Stimulated activated memory B cell treated with anti-CD40 and anti-IgM and Interleukin-4, amounts not matched to agents 10 μg/mL and 1 μg/mL and 100 μg/mL, for 72 hours (primary cell): ENCODE measurements around the gene SH3BP4.

Source experiments
- ATAC-seq: fragments of 150-1000 bp; cut with Tn5 transposase; 2 replicates; pipeline ENCODE4 v1.10.0; 2021
- H3K27ac Mint-ChIP-seq: one replicate; pipeline ENCODE4 v1.8.0; 2022; ENCODE audit warnings: mild to moderate bottlenecking, mixed read lengths
- H3K27me3 Mint-ChIP-seq: one replicate; pipeline ENCODE4 v1.8.0; 2022; ENCODE audit warnings: mixed read lengths
- H3K36me3 Mint-ChIP-seq: one replicate; pipeline ENCODE4 v1.8.0; 2022; ENCODE audit warnings: mixed read lengths
- H3K4me1 Mint-ChIP-seq: one replicate; pipeline ENCODE4 v1.8.0; 2022; ENCODE audit warnings: mixed read lengths
- H3K4me3 Mint-ChIP-seq: one replicate; pipeline ENCODE4 v1.8.0; 2022; ENCODE audit warnings: mild to moderate bottlenecking, moderate library complexity, mixed read lengths
- H3K9me3 Mint-ChIP-seq: one replicate; pipeline ENCODE4 v1.8.0; 2022; ENCODE audit warnings: mixed read lengths

SH3BP4 gene

DNA sequence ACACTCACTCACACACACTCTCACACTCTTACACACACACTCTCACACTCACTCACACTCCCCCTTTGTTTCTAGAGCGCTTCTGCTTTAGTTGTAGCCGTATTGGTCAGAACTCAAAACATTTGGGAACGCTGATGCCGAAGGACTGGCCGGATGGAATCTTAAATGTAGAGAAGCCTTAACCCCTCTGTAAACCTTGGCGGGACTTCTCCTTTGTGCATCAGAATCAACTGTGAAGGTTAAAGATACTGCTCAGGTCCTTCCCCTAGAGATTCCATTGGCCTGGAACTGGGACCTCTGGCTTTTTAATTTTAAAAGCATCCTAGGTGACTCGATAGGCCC lies 18.3 kb downstream of the SH3BP4 start:
- no peak overlapping the region for H3K4me3 Mint-ChIP-seq
- no peaks in the 10 kb centered on the region for H3K36me3 Mint-ChIP-seq
- H3K27me3 Mint-ChIP-seq, result peaks cover 36% of the 10 kb centered on the region
- no peak overlapping the region for H3K27ac Mint-ChIP-seq
- no peak for ATAC-seq
- H3K4me1 Mint-ChIP-seq, result peaks cover 17% of the 10 kb centered on the region
- peaks cover 4% of the 10 kb centered on the region for H3K9me3 Mint-ChIP-seq

DNA sequence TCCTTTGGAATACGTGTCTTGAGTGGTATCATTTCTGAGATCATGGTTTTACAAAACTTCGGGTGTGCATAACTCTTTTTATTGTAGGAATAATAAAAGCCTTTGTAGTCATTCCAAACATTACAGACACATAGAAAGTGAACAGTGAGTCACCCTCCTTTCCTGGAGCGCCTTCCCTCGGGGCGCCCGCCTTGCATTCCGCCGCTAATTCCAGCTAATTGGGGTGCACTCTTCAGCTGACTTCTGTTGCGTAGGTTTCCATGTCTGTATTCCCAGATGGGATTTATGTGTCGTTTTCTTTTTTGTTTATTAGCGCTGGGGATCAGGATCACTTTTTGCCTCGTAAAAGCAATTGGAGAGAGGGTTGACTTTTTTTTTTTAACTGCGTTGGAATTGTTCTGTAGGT lies 18.7 kb downstream of the SH3BP4 start:
- Mint-ChIP-seq H3K27ac (no peak overlapping the region), H3K9me3 (peaks cover 4% of the 10 kb centered on the region), H3K4me1 (peaks cover 17% of the 10 kb centered on the region), H3K27me3 (peaks cover 39% of the 10 kb centered on the region), H3K36me3 (no peaks in the 10 kb centered on the region), H3K4me3 (no peak overlapping the region)
- ATAC-seq, result no peak

DNA sequence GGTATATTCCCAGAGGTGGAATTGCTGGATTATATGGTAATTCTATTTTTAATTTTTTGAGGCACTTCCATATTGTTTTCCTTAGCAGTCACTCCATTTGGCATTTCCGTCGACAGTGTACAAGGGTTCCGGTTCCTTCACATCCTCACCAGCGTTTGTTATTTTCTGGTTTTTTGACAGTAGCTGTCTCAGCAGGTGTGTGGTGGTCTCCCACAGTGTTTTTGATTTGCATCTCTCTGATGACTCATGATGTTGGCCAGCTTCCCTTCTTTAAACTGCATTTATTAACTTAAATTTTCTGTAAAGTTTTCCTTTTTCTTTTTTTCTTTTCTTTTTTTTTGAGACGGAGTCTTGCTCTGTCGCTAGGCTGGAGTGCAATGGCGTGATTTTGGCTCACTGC lies 19.7 kb downstream of the SH3BP4 start:
- Mint-ChIP-seq H3K9me3 (peaks cover 4% of the 10 kb centered on the region), H3K27ac (no peak overlapping the region), H3K4me3 (no peak overlapping the region), H3K36me3 (no peaks in the 10 kb centered on the region), H3K4me1 (peaks cover 17% of the 10 kb centered on the region), H3K27me3 (peaks cover 47% of the 10 kb centered on the region)
- ATAC-seq, result no peak

- no peaks in the 10 kb centered on the region for H3K36me3 Mint-ChIP-seq
Measured at GRCh38 chr2:234973008-234973407, 21.2 kb downstream of the SH3BP4 start.

GRCh38 chr2:234974501-234975385 lies 22.9 kb downstream of the SH3BP4 start:
- H3K4me3 Mint-ChIP-seq, result no peak overlapping the region
- no peaks in the 10 kb centered on the region for H3K36me3 Mint-ChIP-seq
- no peak overlapping the region for H3K27ac Mint-ChIP-seq
- no peak for ATAC-seq
- H3K27me3 Mint-ChIP-seq, result peaks cover 32% of the 10 kb centered on the region
- H3K4me1 Mint-ChIP-seq, result peaks cover 4% of the 10 kb centered on the region
- H3K9me3 Mint-ChIP-seq, result peaks cover 3% of the 10 kb centered on the region

More at GRCh38 chr2:234973008-234973407, 21.2 kb downstream of the SH3BP4 start:
- Mint-ChIP-seq H3K4me1 (peaks cover 17% of the 10 kb centered on the region), H3K27me3 (peaks cover 49% of the 10 kb centered on the region), H3K4me3 (no peak overlapping the region), H3K27ac (no peak overlapping the region), H3K9me3 (peaks cover 4% of the 10 kb centered on the region)
- ATAC-seq, result no peak

DNA sequence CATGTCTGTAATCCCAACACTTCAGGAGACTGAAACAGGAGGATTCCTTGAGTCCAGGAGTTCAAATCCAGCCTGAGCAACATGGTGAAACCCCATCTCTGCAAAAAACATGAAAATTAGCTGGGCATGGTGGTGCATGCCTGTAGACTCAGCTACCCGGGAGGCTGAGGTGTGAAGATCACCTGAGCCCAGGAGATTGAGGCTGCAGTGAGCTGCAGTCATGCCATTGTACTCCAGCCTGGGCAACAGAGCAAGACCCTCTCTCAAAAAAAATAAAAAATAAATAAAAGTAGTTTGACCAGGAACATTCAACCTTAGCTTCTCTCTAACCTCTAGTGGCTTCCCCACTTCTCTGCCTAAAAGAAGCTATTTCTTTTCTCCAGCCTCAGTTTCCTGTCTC lies 23.8 kb downstream of the SH3BP4 start:
- Mint-ChIP-seq H3K27ac (no peak overlapping the region), H3K9me3 (no peaks in the 10 kb centered on the region), H3K4me1 (no peaks in the 10 kb centered on the region), H3K4me3 (no peak overlapping the region), H3K27me3 (peaks cover 24% of the 10 kb centered on the region), H3K36me3 (no peaks in the 10 kb centered on the region)
- ATAC-seq, result no peak

DNA sequence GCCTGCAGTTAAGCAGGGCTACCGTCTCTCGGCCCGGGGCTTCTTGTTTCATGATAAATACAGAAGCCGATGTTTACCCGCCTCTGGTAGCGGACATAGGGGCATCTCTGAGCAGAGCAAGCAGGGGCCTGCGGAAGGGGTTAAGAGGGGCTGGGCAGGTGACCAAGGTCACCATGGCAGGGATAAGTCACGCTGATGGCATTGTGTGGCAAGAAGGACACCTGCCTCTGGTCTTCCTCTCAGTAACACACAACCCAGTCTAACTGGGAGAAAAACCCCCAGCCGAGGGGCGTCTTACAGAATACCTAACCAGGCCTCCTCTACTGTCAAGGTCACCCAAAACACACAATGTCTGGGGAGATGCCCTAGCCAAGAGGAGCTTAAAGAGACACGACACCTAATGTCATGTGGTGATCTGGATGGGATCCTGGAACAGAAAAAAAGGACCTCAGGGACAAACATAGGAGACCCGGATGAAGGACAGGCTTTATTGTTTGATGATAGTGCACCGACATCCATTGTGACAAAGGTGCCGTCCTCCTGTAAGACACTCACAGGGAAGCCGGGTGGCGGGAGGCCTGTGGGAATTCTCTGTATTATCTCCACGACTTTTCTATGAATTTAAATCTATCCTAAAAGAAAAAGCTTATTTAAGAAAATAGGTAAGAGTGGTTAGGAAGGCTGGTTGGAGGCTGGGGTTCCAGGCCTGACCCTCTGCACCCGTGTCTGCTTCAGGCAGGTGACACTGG lies 24.8 kb downstream of the SH3BP4 start:
- Mint-ChIP-seq H3K36me3 (no peaks in the 10 kb centered on the region), H3K4me3 (no peak overlapping the region), H3K27me3 (peaks cover 32% of the 10 kb centered on the region), H3K9me3 (no peaks in the 10 kb centered on the region), H3K27ac (no peak overlapping the region), H3K4me1 (no peaks in the 10 kb centered on the region)
- no peak for ATAC-seq

GRCh38 chr2:234977228-234977679 lies 25.4 kb downstream of the SH3BP4 start:
- Mint-ChIP-seq H3K36me3 (no peaks in the 10 kb centered on the region), H3K4me1 (peaks cover 3% of the 10 kb centered on the region), H3K27ac (no peak overlapping the region), H3K4me3 (no peak overlapping the region), H3K27me3 (peaks cover 38% of the 10 kb centered on the region), H3K9me3 (no peaks in the 10 kb centered on the region)
- no peak for ATAC-seq

DNA sequence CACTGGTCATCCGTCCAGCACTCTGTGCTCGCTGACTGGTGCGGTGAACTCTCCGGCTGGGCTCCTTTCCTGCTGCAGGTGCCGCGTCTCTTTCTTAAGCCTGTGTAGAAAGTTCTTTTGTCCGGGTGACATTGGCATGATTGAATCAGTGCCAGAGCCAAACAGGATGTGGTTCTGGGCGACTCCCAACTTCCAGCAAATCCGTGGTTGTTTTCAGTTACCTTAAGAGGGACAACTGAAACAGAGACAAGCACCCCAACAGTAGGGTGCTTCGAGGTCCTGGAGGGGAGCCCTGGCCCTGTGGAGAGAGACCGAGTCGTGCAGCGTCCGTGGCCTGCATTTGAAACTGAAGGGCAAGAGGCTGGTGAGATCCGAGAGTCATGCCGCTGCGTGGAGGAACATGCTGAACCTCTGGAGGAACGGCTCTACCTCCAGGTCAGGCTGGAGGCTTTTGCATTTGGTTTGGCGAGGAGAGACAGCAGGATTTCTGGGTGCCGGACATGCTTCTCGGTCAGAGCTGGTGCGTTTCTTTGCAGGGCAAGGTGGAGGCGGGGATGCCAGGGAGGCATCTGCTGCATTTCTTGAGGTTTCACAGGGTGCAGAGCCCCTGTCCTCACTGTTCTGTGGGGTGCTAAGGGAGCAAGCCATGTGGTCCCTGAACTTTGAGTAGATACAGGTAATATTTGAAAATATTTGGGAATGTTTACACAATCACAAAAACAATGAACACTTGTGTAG lies 26.8 kb downstream of the SH3BP4 start:
- no peak overlapping the region for H3K27ac Mint-ChIP-seq
- H3K9me3 Mint-ChIP-seq, result no peaks in the 10 kb centered on the region
- H3K4me1 Mint-ChIP-seq, result peaks cover 7% of the 10 kb centered on the region
- no peak overlapping the region for H3K4me3 Mint-ChIP-seq
- no peak for ATAC-seq
- peaks cover 51% of the 10 kb centered on the region for H3K27me3 Mint-ChIP-seq
- no peaks in the 10 kb centered on the region for H3K36me3 Mint-ChIP-seq

DNA sequence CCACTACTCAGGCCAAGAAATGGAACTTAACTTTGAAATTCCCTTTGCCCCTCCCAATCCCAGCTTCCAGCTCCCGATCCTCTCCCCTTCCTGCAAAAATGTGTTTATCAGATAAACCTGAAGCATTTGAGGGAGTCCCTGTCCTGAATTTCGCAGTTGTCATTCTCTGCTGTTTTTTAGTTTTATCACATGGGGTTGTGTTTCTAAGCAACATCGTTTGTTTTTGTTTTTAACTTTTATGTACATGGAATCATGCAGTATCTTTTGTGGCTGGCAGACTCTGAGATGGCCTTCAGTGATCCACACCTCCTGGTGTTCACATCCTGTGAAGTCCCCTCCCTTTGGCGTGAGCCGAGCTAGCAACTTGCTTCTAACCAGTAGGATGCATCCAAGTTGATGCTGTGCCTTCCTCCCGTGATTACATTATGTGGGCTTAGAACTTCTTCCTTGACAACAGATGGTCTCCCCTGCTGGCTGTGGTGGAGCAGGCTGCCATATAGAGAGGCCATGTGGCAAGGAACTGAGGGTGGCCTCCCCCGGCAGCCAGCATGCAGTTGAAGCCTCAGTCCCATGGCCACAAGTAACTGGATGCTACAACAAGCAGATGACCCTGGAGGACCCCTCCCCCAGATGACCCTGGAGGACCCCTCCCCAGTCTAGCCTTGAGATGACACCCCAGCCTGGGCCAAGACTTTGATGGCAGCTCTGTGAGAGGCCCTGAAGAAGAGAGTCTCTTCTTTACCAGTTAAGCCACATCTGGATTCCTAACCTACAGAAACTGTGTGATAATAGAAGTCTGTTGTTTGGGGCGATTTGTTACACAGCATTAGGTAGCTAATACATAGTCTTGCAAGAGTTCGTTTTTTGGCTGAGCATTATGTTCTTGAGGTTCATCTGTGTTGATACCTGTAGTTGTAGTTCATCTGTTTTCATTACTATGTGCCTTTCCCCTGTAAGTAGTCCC lies 27.7 kb downstream of the SH3BP4 start:
- Mint-ChIP-seq H3K4me1 (peaks cover 7% of the 10 kb centered on the region), H3K4me3 (no peak overlapping the region), H3K36me3 (no peaks in the 10 kb centered on the region), H3K27ac (no peak overlapping the region), H3K9me3 (no peaks in the 10 kb centered on the region), H3K27me3 (peaks cover 55% of the 10 kb centered on the region)
- ATAC-seq, result no peak

DNA sequence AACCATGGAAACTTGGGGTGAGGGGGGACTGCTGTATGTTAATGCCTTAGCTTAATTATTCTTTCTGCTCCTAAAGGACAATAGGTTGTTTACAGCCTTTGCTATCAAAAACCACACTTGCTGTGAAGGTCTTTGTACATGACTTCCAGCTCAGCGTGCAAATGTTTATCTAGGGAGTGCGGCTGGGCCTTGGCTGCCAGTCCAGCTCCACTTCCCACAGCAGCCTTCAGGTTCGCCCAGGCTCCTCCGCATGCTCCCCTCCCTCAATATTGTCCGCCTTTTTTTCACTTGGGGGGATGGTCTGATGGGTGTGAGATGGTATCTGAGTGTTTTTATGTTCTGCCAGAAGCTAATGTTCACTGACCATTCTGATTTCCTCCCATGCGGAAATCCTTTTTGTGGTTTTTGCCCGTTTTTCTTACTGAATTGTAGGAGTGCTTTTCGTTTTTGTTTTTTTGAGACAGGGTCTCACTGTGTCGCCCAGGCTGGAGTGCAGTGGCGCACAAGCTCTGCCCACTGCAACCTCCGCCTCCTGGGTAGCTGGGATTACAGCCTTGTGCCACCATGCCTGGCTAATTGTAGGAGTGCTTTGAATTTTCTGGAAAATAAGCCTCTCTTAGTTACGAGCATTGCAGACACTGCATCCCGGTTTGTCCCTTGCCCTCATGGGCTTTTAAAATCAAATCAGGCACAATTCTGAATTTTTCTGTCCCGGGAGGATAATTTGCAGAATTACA lies 28.8 kb downstream of the SH3BP4 start:
- peaks cover 47% of the 10 kb centered on the region for H3K27me3 Mint-ChIP-seq
- peaks cover 7% of the 10 kb centered on the region for H3K4me1 Mint-ChIP-seq
- H3K9me3 Mint-ChIP-seq, result no peaks in the 10 kb centered on the region
- H3K4me3 Mint-ChIP-seq, result no peak overlapping the region
- ATAC-seq, result no peak
- H3K36me3 Mint-ChIP-seq, result no peaks in the 10 kb centered on the region
- H3K27ac Mint-ChIP-seq, result no peak overlapping the region

DNA sequence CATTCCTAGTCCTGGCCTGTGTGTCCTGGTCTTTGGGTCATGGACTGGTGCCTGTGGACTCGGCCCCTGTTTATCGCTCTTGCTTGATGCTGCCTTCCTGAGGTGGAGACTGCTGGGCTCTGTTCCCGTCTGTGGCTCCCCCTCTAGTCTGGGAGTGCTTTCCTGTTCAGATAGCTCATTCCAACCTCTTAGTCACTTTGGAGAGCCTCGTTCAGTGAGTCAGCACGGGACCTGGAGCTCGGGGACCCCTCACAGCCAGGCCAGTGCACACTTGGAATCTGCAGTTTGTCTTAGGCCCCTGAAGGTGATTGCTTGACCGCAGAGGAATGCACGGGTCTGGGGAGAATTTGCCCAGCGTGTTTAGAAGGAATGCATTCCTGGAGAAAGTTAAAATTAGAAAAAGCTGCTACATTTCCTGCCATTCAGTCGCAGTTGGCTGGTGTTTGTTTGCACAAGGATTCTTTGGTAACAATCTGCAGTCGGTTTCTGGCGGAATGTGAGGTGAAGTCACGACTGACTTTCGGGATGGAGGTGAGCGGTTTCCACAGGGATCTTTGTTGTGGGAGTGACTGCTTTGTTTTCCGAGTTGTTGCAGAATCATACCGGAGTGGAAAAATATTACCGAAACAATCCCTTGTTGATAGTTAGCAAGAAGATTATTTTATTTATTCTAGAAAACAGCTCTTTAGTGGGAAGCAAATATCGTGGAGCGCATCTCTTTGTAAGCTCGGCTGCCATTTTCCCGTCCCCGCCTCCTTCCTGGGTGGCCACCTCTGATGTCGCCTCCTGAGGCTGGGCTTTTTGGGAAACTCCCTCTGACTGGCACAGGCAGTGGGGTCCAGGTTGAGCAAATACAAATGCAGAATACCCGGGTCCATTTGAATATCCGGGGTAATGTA lies 29.6 kb downstream of the SH3BP4 start:
- ATAC-seq, result no peak
- Mint-ChIP-seq H3K9me3 (no peaks in the 10 kb centered on the region), H3K27me3 (peaks cover 39% of the 10 kb centered on the region), H3K27ac (no peak overlapping the region), H3K4me3 (no peak overlapping the region), H3K36me3 (no peaks in the 10 kb centered on the region), H3K4me1 (peaks cover 7% of the 10 kb centered on the region)

DNA sequence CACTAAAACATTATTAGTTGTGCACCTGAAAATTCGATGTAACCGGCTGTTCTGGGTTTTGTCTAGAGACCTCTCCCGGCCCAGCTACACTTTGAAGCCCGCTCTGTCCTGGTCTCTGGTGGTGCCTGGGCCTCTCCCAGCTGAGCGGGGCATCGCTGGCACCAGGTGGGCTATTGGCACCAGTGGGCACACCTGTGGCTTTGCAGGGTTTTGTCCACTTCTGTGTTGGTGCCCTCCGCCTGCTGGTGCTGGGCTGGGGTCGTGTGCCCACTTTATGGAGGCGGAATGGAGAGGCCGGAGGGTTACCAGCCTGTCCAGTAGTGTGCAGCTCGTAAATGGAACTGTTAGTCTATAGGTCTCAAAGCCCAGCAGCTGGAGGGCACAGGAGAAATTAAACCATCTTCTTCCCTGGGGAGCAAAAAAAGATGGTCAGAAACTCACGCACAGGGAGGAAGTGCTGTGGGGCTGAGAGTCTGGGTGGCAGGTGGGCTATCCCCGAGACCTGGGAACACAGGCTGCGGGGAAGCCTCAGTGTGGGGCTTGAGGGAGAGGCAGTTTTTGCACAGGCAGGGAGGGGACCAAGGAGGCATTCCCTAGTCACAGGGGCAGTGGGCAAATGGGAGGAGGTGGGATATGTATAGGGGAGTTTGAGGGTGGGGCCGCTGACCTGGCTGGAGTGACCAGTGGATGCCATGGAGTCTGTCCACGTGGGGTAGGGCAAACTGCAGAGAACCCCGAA lies 30.4 kb downstream of the SH3BP4 start:
- Mint-ChIP-seq H3K9me3 (no peaks in the 10 kb centered on the region), H3K27me3 (peaks cover 36% of the 10 kb centered on the region), H3K36me3 (no peaks in the 10 kb centered on the region), H3K4me3 (no peak overlapping the region), H3K4me1 (peaks cover 7% of the 10 kb centered on the region), H3K27ac (no peak overlapping the region)
- ATAC-seq, result no peak
